ENCODE data around the gene NRM.
"Not testable (repeated sequence)": the region's sequence is repeated elsewhere in the genome, so short reads cannot be mapped to it uniquely, and the experiment has no call there.

NRM gene

DNA sequence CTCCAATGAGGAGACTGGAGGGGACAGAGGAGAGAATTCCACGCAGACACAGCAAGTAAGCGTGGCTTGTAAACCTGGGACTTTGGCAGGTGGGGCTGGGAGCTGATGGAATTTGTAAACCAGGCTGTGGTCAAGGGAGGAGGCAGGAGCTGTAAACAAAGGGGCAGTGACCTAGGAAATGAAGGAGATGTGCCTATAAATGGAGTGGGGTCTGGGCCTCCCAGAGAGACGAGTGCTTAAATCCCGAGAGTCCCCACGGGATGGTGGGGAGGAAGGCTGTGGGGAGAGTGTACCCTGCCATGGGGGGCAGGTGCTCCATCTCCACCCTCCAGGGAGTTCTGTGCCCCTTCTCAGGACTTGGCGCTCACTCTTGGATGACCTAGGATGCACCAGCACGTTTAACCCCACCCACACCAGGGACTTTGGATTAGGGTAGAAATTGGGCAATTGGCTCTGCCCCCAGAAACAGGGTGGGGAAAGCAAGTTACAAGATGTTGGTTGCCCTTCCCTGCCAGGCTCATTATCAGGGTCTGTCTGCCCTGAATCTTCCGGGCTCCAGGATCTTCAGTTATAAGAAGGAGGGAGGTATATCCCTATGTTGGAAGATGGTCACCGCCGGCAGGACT is 14.0 kb downstream of the NRM start:
- Histone ChIP-seq H3K9me3 (ENCODE audit: low read length) (no peaks in the 10 kb centered on the region), H3K9ac (ENCODE audit: low read length) (no peak overlapping the region), H3K36me3 (ENCODE audit: insufficient read depth, low read length) (peaks cover 28% of the 10 kb centered on the region), H3K4me1 (ENCODE audit: insufficient read depth, low read length, severe bottlenecking) (peaks cover 43% of the 10 kb centered on the region), H3F3A (ENCODE audit: insufficient read depth, low read length) (peaks cover 6% of the 10 kb centered on the region), H3K79me2 (ENCODE audit: insufficient read depth, low read length) (peaks cover 15% of the 10 kb centered on the region), H3K9me2 (ENCODE audit: low read depth, low read length) (no peaks in the 10 kb centered on the region), H3K27ac (ENCODE audit: low read depth, low read length, poor library complexity, severe bottlenecking) (no peak overlapping the region), H3K4me3 (ENCODE audit: low read depth, low read length, poor library complexity, severe bottlenecking) (no peak overlapping the region), H3K27me3 (ENCODE audit: insufficient read depth, low read length) (no peaks in the 10 kb centered on the region), H2AFZ (ENCODE audit: low read length) (no peak overlapping the region), H3K4me2 (ENCODE audit: low read length) (no peak overlapping the region), H4K20me1 (ENCODE audit: insufficient read depth, low read length) (no peaks in the 10 kb centered on the region)
- TF ChIP-seq, protein P1, sequence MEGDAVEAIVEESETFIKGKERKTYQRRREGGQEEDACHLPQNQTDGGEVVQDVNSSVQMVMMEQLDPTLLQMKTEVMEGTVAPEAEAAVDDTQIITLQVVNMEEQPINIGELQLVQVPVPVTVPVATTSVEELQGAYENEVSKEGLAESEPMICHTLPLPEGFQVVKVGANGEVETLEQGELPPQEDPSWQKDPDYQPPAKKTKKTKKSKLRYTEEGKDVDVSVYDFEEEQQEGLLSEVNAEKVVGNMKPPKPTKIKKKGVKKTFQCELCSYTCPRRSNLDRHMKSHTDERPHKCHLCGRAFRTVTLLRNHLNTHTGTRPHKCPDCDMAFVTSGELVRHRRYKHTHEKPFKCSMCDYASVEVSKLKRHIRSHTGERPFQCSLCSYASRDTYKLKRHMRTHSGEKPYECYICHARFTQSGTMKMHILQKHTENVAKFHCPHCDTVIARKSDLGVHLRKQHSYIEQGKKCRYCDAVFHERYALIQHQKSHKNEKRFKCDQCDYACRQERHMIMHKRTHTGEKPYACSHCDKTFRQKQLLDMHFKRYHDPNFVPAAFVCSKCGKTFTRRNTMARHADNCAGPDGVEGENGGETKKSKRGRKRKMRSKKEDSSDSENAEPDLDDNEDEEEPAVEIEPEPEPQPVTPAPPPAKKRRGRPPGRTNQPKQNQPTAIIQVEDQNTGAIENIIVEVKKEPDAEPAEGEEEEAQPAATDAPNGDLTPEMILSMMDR (IDR thresholded peaks at IDR 0.05; ENCODE audit: low read length) = no peak
- TF ChIP-seq EZH2 (IDR thresholded peaks at IDR 0.05; ENCODE audit: borderline replicate concordance, low read length) = no peak

DNA sequence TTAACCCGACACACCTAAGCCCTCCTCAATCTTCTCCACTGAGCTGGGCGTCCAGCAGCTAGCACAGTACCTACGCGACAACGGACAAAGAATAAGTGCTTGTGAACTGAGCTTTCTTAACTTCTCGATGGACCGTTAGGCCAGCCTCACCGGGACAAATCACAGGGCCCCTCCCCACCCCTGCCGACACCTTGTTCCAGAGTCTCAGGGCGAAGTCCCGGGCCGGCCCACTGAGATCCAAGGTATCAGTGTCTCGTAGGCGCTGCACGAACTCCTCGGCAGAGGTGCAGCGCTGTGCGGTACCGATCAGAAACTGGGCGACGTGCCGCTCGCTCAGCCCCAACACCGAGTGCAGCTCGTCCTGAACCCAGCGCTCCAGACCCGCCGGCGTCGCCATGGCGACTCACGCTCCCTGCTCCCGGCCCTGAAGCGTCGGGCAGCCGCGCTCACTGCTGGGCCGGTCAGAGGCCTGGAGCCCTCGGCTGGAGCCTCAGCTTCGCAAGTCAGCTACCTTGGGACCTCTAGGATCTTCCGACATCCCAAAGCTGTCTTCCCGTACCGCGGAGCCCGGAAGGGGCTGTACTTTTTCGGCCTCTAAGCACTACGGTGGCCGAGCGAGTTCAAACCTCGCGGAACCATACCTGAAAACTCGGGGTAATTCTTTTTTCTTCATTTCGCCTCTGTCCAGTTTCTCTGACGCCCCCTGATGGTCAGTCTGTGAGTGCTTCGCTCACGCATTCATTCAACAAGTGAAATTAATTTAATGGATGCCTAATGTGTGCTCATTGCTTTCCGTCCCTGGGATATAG is 18.1 kb downstream of the NRM start, which contains the start of gene DHX16:
TSS of gene DHX16 (minus strand) at position 562 of the 809 bp plus-strand sequence. CDS start at position 397, 165 bp downstream.
- TF ChIP-seq, protein P1 (IDR thresholded peaks at IDR 0.05; ENCODE audit: low read length) = peak; percentile 96
- no peak for TF ChIP-seq EZH2 (IDR thresholded peaks at IDR 0.05; ENCODE audit: borderline replicate concordance, low read length)
- Histone ChIP-seq H3K9me3 (ENCODE audit: low read length) (no peaks in the 10 kb centered on the region), H2AFZ (ENCODE audit: low read length) (0 out of 2 replicates have a peak within 1 kb of the TSS, but pooled peaks have one; percentile 75), H3K4me1 (ENCODE audit: insufficient read depth, low read length, severe bottlenecking) (peaks cover 20% of the 10 kb centered on the region), H3K4me2 (ENCODE audit: low read length) (peak within 1 kb of the TSS; percentile 69), H4K20me1 (ENCODE audit: insufficient read depth, low read length) (no peaks in the 10 kb centered on the region), H3K27me3 (ENCODE audit: insufficient read depth, low read length) (no peaks in the 10 kb centered on the region), H3F3A (ENCODE audit: insufficient read depth, low read length) (peaks cover 4% of the 10 kb centered on the region; the same call in 1 of the 2 replicates), H3K9me2 (ENCODE audit: low read depth, low read length) (no peaks in the 10 kb centered on the region), H3K36me3 (ENCODE audit: insufficient read depth, low read length) (peaks cover 34% of the 10 kb centered on the region), H3K27ac (ENCODE audit: low read depth, low read length, poor library complexity, severe bottlenecking) (peak within 1 kb of the TSS; percentile 13), H3K79me2 (ENCODE audit: insufficient read depth, low read length) (peaks cover 10% of the 10 kb centered on the region; the same call in 1 of the 2 replicates), H3K9ac (ENCODE audit: low read length) (peak within 1 kb of the TSS; percentile 79), H3K4me3 (ENCODE audit: low read depth, low read length, poor library complexity, severe bottlenecking) (peak within 1 kb of the TSS; percentile 81)

DNA sequence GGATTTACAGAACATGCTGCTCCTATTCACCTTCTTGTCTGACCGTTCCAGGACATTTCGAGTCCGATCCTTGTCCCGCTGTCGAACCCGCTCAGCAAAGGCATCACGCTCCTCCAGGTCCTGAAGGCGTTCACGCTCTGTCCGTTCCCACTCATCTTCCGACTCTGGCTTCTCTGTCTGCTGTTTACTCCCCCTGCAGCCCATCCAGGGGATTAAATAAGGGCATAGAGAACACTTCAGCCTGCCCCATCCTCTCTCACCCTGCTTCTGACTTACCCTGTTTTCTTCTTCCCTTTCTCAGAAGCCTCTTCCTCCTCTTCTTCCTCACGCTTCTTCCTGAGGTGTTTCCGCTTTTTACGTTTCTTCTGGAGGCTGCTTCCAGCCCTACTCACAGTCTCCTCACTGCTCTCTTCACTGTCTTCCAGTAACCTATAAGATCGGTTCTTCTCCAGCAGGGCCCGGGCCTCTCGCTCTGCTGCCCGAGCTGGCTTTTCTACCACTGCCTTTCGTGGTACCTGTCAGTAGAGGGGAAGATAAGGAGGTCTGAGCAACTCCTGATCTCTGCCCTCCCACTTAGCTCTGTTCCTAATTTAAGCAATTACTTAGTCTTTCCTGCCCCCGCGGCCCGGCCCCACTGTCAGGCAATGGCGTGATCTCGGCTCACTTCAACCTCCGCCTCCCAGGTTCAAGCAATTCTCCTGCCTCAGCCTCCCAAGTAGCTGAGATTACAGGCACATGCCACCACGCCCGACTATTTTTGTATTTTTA is 19.8 kb downstream of the NRM start:
- no peaks in the 10 kb centered on the region for H3K27me3 ChIP-seq (ENCODE audit: insufficient read depth, low read length)
- H3K9me3 ChIP-seq (ENCODE audit: low read length) = no peaks in the 10 kb centered on the region
- peaks cover 20% of the 10 kb centered on the region for H3K4me1 ChIP-seq (ENCODE audit: insufficient read depth, low read length, severe bottlenecking)
- no peak for TF ChIP-seq EZH2 (IDR thresholded peaks at IDR 0.05; ENCODE audit: borderline replicate concordance, low read length)
- TF ChIP-seq, protein P1 (IDR thresholded peaks at IDR 0.05; ENCODE audit: low read length) = peak; percentile 20; the same call in 1 of the 2 replicates
- no peak overlapping the region for H2AFZ ChIP-seq (ENCODE audit: low read length)
- no peaks in the 10 kb centered on the region for H3K9me2 ChIP-seq (ENCODE audit: low read depth, low read length)
- peaks cover 38% of the 10 kb centered on the region; the same call in 1 of the 2 replicates for H3K36me3 ChIP-seq (ENCODE audit: insufficient read depth, low read length)
- no peak overlapping the region for H3K4me3 ChIP-seq (ENCODE audit: low read depth, low read length, poor library complexity, severe bottlenecking)
- peak overlapping the region; percentile 69; the same call in 1 of the 2 replicates for H3K4me2 ChIP-seq (ENCODE audit: low read length)
- no peak overlapping the region; the same call in 1 of the 2 replicates for H3K9ac ChIP-seq (ENCODE audit: low read length)
- no peak overlapping the region for H3K27ac ChIP-seq (ENCODE audit: low read depth, low read length, poor library complexity, severe bottlenecking)
- H3F3A ChIP-seq (ENCODE audit: insufficient read depth, low read length) = peaks cover 4% of the 10 kb centered on the region; the same call in 1 of the 2 replicates
- no peaks in the 10 kb centered on the region for H4K20me1 ChIP-seq (ENCODE audit: insufficient read depth, low read length)
- peaks cover 10% of the 10 kb centered on the region; the same call in 1 of the 2 replicates for H3K79me2 ChIP-seq (ENCODE audit: insufficient read depth, low read length)

DNA sequence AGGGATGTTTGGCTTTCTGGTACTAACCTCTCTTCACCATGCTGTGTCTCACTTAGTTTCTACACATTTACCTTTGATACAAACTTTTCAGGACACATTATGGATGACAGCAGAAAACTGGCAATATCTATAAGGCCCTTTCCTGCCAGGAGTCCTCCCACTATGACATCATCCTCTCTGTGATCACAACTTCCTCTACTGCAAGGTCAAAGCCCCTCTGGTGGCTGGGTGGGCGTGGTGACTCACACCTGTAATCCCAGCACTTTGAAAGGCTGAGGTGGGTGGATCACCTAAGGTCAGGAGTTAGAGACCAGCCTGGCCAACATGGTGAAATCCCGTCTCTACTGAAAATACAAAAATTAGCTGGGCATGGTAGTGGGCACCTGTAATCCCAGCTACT is 24.5 kb downstream of the NRM start:
- H3K79me2 ChIP-seq (ENCODE audit: insufficient read depth, low read length) = not testable (repeated sequence)
- peaks cover 82% of the 10 kb centered on the region for H3K36me3 ChIP-seq (ENCODE audit: insufficient read depth, low read length)

More for the DNA sequence above, 24.5 kb downstream of the NRM start:
- H3K4me1 ChIP-seq (ENCODE audit: insufficient read depth, low read length, severe bottlenecking); H3F3A ChIP-seq (ENCODE audit: insufficient read depth, low read length); H3K27me3 ChIP-seq (ENCODE audit: insufficient read depth, low read length); H3K27ac ChIP-seq (ENCODE audit: low read depth, low read length, poor library complexity, severe bottlenecking); H4K20me1 ChIP-seq (ENCODE audit: insufficient read depth, low read length); H3K9me2 ChIP-seq (ENCODE audit: low read depth, low read length); H3K9me3 ChIP-seq (ENCODE audit: low read length); H2AFZ ChIP-seq (ENCODE audit: low read length); H3K9ac ChIP-seq (ENCODE audit: low read length); H3K4me2 ChIP-seq (ENCODE audit: low read length); H3K4me3 ChIP-seq (ENCODE audit: low read depth, low read length, poor library complexity, severe bottlenecking): not testable (repeated sequence)
